Caco-2 (cell line): ENCODE measurements around the gene RAB36. TPM values are rescaled to one million over a fixed set of nuclear protein-coding genes. Genes with fewer than 3 reads are reported as not detected.

Experiments used
- BruUV-seq: library from RNA; stranded (reverse); fragments of 400-500 nt; replicated peaks from 2 replicates; lab custom pipeline; 2021; lab: Mats Ljungman, UMichigan
- CTCF ChIA-PET: fragments of 300-600 bp; sonication (Branson Sonifier 250); formaldehyde crosslinking; loops from one replicate; lab custom pipeline; 2022; ENCODE audit warnings: antibody characterized with exemption; lab: Charles Lee
- POLR2A ChIA-PET: fragments of 300-600 bp; sonication (Branson Sonifier 250); formaldehyde crosslinking; loops from one replicate; lab custom pipeline; 2022; ENCODE audit warnings: antibody characterized with exemption; lab: Charles Lee
- DNase-seq, 2 experiments: peaks; one replicate each; pipeline versions ENCODE4 v3.0.0 to v3.0.0-alpha.2; 2020 to 2022
- H3K27me3 ChIP-seq: replicated peaks from 2 replicates; pipeline ENCODE4 v1.6.0; 2011; ENCODE audit warnings: low read length; ENCODE audit not compliant: control insufficient read depth, insufficient read depth
- H3K36me3 ChIP-seq: 2 replicates; pipeline ENCODE4 v1.5.1; 2011; ENCODE audit warnings: low read length; ENCODE audit not compliant: control insufficient read depth, insufficient read depth
- H3K4me1 ChIP-seq: fragments of 250-450 bp; sonication (Bioruptor Pico); 2 replicates; pipeline ENCODE4 v1.5.1; 2020; ENCODE audit warnings: mild to moderate bottlenecking
- H3K4me3 ChIP-seq: 2 replicates; pipeline ENCODE4 v1.5.1; 2011; ENCODE audit warnings: low read depth, mild to moderate bottlenecking, control low read depth, low read length
- H3K9me3 ChIP-seq: fragments of 250-450 bp; sonication (Bioruptor Pico); 2 replicates; pipeline ENCODE4 v1.5.1; 2020; ENCODE audit warnings: mild to moderate bottlenecking, moderate library complexity
- H3K27ac Mint-ChIP-seq: one replicate; pipeline ENCODE4 v1.8.0; 2022; ENCODE audit warnings: mixed read lengths; ENCODE audit not compliant: unreplicated experiment
- H3K27me3 Mint-ChIP-seq: one replicate; pipeline ENCODE4 v1.8.0; 2022; ENCODE audit warnings: mixed read lengths; ENCODE audit not compliant: insufficient read depth, unreplicated experiment
- H3K36me3 Mint-ChIP-seq: one replicate; pipeline ENCODE4 v1.8.0; 2022; ENCODE audit warnings: mild to moderate bottlenecking, mixed read lengths; ENCODE audit not compliant: insufficient read depth, unreplicated experiment
- H3K4me1 Mint-ChIP-seq: one replicate; pipeline ENCODE4 v1.8.0; 2022; ENCODE audit warnings: low read depth, mixed read lengths; ENCODE audit not compliant: unreplicated experiment
- H3K4me3 Mint-ChIP-seq: one replicate; pipeline ENCODE4 v1.8.0; 2022; ENCODE audit warnings: mild to moderate bottlenecking, moderate library complexity, mixed read lengths; ENCODE audit not compliant: unreplicated experiment
- H3K9me3 Mint-ChIP-seq: one replicate; pipeline ENCODE4 v1.8.0; 2022; ENCODE audit warnings: mixed read lengths; ENCODE audit not compliant: unreplicated experiment
- CTCF ChIP-seq, 2 experiments: fragments of 200-600 bp in 1 of 2; IDR thresholded peaks; 1 replicate in 1 of 2; 2 replicates in 1 of 2; pipeline versions ENCODE4 v1.5.1 to v1.8.0; 2011 to 2022; ENCODE audit warnings: antibody characterized with exemption in 1 of 2, control low read depth in 1 of 2, inconsistent platforms in 1 of 2, low read depth in 1 of 2, low read length in 1 of 2, mild to moderate bottlenecking in 1 of 2, moderate library complexity in 1 of 2; ENCODE audit not compliant: insufficient read depth in 1 of 2, severe bottlenecking in 1 of 2, unreplicated experiment in 1 of 2
- intact Hi-C: fragments of 100-400 bp; cut with micrococcal nuclease; formaldehyde crosslinking; loops from one replicate; pipeline ENCODE4 v1.10.0; 2022; ENCODE audit not compliant: unreplicated experiment
- total RNA-seq: library from RNA; stranded (reverse); gene quantifications from 2 replicates; pipeline ENCODE4 v1.2.3, GENCODE V29; 2022

The RAB36 gene
- total RNA-seq, 1 experiment from 2014 or later, result 0.52 TPM

GRCh38 chr22:23213581-23214334 is 68.5 kb downstream of the RAB36 start:
- CTCF ChIA-PET, result no interaction called here
- no peak for DNase-seq
- Histone ChIP-seq H3K4me1 (peaks cover 25% of the 10 kb centered on the region), H3K36me3 (no peaks in the 10 kb centered on the region), H3K4me3 (no peak overlapping the region), H3K9me3 (no peaks in the 10 kb centered on the region), H3K27me3 (no peaks in the 10 kb centered on the region)
- Mint-ChIP-seq H3K36me3 (peaks cover 14% of the 10 kb centered on the region), H3K4me1 (peaks cover 27% of the 10 kb centered on the region), H3K27ac (no peak overlapping the region), H3K27me3 (no peaks in the 10 kb centered on the region), H3K4me3 (no peak overlapping the region), H3K9me3 (no peaks in the 10 kb centered on the region)
- intact Hi-C loops, result no loop called here
- no peak for TF ChIP-seq CTCF (IDR thresholded peaks at IDR 0.05; ENCODE audit: insufficient read depth in 1 of 2, low read depth in 1 of 2, low read length in 1 of 2, severe bottlenecking in 1 of 2, unreplicated experiment in 1 of 2)
- BruUV-seq, result no TSS peak
- POLR2A ChIA-PET, result no interaction called here

Other genes starting within 250 kb of the RAB36 start
- gene GNAZ, start 75.0 kb upstream of the RAB36 start, total RNA-seq, result 0.48 and 0.95 TPM in 2 replicates
- gene RSPH14, start 3.5 kb upstream of the RAB36 start, total RNA-seq, result 0.68 and 1.2 TPM in 2 replicates
- gene BCR, start 35.0 kb downstream of the RAB36 start, total RNA-seq, result 74.1 and 87.4 TPM in 2 replicates